HG02759 (cell line): ENCODE results near the gene PCNT.
"Not testable (repeated sequence)": the region's sequence is repeated elsewhere in the genome, so short reads cannot be mapped to it uniquely, and the experiment has no call there.

Source experiments
- ATAC-seq: cut with Tn5 transposase; IDR thresholded peaks from one replicate; pipeline ENCODE4 v1.9.1; 2021; ENCODE audit warnings: mild to moderate bottlenecking, moderate library complexity; ENCODE audit not compliant: unreplicated experiment

Gene PCNT

DNA sequence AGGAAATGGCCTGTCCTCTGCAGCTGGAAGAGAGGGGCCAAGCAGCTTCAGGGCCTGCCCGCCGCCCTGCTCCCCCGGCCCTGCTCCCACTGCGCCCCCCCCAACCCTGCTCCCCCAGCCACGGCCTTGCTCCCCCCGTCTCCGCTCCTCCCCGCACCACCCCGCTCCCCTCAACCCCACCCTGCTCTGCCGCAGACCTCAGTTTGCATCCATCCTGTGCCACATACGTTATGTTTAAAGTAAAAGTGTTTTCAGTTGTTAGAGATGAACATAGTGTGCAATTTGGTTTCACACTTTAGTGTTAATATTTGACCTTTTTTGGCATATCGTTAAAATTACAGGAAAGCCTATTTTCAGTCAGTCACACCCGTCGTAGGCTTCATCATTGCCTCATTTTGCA lies 100.7 kb downstream of the PCNT start:
- no peak for ATAC-seq

DNA sequence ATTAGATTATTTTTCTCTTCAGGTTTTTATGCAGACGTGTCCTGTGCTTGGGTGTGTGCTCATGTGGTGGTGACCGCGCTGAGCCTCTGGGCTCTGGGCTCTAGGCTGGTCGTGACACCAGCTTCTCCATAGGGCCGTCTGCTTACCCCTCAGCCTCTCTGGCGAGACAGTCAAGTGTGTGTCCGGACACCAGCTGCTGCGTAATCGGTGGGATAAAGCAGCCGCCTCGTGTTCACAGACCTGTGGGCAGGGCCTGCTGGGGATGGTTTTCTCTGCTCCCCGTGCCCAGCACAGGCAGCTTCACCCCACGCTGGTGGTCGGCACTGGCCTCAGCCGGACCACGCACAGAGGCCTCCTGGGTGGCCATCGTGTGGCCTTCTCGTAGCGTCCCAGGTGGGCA lies 101.1 kb downstream of the PCNT start:
- no peak for ATAC-seq

DNA sequence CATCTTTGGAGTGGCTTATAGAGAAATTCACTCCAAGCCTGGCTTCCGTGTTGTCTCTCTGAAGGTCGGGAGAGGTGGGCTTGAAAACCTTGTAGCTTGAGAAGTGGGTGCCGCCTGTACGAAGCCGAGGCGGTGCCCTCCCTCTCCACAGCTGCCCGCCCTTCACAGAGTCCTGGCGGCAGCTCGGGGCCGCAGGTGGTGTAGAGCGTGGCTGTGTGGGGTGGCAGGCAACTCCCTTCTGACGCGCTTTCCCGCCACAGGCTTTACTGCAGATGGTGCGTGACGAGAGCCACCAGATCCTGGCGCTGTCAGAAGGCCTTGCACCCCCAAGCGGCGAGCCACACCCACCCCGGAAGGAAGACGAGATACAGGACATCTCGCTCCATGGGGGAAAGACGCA lies 101.6 kb downstream of the PCNT start:
- no peak for ATAC-seq

DNA sequence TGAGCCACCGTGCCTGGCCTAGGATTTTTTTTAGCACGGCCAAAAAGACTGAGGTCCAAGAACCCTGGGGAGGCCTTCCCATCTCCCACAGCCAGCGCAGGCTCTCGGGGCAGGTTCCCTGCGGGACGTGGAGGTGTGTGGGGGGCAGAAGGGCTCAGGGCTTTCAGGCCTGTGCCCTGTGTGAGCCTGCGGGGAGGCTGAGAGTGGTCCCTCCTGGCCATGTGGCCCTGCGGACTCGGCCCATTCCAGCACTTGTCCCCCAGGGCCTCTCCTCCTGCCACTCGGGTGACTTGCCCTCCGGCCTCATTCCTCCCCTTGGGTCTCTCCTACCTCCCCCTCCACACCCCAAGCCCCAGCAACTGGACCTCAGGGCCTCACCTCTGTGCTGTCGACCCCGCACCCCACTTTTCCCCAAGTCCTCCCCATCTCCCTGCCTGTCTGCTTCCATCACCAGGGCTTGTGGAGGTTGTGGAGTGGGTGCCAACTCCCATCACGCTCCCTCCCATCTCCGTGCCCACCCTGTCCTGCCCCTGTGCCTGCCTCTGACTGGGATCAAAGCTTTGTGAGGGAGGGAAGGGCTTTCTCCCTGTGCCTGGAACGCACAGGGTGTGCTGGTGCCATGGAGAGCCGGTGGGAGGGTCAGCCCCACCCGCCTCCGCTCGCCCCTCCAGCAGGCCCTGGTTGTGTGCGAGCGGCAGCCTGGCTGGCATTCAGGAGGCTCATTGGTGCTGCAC lies 102.5 kb downstream of the PCNT start:
- ATAC-seq, result no peak

DNA sequence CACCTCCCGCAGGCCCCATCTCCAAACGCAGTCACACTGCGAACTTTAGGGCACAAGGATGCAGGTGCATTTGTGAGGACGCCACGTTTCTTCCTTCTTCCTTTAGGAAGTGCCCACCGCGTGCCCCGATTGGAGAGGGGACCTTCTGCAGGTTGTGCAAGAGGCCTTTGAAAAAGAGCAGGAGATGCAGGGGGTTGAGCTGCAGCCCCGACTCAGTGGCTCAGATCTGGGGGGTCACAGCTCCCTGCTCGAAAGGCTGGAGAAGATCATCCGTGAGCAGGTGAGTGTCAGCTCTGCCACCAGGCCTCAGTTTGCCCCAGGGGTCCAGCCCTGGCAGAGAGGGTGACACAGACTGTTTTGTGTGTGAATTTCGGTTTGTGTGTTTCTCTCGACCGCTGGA lies 103.6 kb downstream of the PCNT start:
- ATAC-seq, result no peak

DNA sequence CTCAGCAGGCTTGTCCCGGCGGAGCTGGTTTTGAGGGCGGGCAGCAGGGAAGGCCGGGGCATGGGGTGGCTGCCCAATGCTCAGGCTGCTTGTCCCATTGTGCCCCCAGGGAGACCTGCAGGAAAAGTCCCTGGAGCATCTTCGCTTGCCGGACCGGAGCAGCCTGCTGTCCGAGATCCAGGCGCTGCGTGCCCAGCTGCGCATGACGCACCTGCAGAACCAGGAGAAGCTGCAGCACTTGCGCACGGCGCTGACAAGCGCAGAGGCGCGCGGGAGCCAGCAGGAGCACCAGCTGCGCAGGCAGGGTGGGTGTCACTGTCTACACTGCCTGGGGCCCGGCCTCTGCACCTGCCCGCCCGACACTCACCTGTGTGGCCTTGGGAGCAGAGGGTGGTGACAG lies 104.3 kb downstream of the PCNT start:
- no peak for ATAC-seq

DNA sequence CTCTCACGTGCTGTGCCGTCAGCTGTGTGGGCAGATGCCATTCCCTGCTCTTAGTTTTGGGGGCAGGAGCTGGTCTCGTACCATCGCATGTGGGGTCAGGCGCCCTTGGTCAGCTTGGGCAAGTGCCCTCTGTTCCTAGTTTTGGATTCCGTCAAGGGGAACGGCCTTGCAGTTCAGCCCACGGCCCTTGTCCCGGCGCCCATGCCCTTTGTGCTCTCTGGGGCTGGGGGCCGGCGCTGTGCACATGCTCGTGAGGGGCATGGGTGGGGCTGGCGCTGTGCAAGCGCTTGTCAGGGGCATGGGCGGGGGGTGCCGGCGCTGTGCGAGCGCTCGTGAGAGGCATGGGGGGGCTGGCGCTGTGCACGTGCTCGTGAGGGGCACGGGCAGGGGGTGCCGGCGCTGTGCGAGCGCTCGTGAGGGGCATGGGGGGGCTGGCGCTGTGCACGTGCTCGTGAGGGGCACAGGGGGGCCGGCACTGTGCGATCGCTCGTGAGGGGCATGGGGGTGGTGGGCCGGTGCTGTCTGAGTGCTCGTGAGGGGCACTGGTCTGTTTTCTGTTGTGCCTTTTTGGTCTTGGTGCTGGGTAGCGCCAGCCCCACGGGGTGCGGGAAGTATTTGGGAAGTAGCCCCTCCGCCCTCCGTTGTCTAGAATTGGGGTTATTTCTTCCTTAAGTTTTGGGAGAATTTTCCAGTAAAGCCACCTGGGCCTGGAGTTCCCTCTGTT lies 105.2 kb downstream of the PCNT start:
- ATAC-seq, result no peak

DNA sequence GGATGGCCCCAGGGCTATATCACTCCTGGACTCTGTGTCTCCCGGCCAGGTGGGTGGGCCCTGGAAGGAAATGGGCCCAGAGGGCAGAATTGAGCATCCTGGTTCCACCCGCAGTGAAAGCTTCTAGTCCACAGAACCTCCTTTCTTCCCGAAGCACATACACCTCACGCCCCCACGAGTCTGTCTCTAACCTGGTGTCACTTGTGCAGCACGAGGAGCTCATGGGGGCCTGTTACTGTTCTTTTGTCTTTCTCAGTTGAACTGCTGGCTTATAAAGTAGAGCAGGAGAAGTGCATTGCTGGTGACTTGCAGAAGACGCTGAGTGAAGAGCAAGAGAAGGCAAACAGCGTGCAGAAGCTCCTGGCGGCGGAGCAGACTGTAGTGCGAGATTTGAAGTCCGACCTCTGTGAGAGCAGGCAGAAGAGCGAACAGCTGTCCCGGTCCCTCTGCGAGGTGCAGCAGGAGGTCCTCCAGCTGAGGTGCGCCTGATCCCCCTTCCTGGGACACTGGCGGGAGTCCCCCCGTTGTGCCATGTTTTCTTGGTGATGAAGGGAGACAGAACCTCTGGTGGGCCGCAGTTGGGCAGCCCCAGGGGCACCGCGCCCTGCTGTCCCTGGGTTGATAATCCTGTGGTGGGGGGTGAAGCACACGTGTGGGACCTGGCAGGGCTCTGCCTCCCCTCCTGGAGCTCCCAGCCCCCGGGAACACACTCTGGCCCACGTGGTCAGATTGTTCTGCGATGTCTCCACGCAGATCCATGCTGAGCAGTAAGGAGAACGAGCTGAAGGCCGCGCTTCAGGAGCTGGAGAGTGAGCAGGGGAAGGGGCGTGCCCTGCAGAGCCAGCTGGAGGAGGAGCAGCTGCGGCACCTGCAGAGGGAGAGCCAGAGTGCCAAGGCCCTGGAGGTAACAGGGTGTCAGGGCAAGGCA lies 106.1 kb downstream of the PCNT start:
- no peak for ATAC-seq

DNA sequence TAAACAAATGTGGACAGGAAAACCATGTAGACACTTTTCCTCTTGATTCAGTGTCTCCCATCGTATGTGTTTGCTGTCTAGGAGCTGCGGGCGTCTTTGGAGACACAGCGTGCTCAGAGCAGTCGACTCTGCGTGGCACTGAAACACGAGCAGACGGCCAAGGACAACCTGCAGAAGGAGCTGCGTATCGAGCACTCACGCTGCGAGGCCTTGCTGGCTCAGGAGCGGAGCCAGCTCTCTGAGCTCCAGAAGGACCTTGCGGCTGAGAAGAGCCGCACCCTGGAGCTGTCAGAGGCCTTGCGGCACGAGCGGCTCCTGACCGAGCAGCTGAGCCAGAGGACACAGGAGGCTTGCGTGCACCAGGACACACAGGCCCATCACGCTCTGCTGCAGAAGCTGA lies 107.5 kb downstream of the PCNT start:
- ATAC-seq, result no peak

DNA sequence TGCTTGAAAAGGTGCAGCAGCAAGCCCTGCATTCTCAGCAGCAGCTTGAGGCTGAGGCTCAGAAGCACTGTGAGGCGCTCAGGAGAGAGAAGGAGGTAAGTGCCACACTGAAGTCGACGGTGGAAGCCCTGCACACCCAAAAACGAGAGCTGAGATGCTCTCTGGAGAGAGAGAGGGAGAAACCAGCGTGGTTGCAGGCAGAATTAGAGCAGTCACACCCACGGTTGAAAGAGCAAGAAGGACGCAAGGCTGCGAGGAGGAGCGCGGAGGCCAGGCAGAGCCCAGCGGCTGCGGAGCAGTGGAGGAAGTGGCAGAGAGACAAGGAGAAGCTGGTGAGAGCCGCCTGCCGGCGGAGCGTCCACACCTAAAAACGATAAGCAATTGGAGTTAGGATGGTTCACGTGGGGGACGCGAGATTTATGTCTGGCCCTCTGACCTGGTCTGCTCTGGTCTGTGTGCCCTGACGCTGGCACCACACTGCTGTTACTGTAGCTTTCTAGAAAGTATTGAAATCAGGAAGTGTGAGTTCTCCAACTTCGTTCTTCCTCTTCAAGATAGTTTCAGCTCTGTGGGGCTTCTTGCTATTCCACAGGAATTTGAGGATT lies 108.0 kb downstream of the PCNT start:
- no peak for ATAC-seq

DNA sequence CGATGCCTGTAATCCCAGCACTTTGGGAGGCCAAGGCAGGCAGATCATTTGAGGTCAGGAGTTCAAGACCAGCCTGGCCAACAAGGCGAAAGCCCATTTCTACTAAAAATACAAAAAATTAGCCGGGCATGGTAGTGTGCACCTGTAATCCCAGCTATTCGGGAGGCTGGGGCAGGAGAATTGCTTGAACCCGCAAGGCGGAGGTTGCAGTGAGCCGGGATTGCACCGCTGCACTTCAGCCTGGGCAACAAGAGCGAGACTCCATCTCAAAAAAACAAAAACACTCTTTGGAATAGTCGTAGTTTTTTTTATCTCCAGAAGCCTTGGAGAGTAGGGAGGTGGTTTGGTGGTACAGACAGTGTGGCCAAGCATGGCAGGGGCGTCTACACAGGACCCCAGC lies 109.2 kb downstream of the PCNT start:
- ATAC-seq, result not testable (repeated sequence)

DNA sequence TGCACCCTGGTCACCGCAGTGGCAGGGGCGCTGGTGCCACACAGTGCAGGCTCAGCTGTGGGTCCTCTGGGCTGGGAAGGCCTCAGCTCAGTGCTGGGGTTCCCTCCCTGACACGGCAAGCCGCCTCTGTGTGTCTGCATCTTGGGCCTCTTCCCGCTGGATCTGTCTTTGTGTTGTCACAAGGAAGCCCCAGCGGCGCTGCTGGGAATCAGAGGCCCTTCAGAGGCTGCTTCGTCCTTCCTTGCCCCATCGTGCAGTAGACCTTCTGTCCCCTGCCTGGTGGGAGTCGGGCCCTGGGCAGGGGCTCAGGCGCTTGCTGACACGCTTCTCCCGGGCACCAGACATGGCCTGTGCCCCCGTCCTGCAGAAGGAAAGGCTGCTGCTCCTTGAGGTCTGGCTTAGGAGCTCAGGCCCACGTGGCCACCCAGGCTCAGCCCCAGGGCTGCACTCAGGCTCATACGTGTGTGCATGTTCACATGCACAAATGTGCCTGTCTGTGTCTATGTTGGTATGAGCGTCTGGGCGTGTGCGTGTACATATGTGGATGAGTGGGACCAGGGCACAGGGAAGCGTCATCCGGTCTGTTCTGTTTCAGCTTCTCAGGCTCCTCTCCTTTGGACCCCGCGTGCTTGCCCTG lies 110.5 kb downstream of the PCNT start:
- no peak for ATAC-seq

DNA sequence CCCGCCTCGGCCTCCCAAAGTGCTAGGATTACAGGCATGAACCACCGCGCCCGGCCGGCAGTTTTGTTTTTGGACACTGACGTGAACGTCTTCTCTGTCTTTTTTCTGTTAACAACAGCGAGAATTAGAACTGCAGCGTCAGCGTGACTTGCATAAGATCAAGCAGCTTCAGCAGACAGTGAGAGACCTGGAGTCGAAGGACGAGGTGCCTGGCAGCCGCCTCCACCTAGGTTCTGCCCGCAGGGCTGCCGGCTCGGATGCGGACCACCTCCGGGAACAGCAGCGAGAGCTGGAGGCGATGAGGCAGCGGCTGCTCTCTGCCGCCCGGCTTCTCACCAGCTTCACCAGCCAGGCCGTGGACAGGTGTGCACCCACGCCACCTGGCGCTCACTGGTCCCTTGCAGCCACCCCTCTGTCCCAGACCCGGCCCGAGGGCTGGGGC lies 111.9 kb downstream of the PCNT start:
- ATAC-seq, result no peak

DNA sequence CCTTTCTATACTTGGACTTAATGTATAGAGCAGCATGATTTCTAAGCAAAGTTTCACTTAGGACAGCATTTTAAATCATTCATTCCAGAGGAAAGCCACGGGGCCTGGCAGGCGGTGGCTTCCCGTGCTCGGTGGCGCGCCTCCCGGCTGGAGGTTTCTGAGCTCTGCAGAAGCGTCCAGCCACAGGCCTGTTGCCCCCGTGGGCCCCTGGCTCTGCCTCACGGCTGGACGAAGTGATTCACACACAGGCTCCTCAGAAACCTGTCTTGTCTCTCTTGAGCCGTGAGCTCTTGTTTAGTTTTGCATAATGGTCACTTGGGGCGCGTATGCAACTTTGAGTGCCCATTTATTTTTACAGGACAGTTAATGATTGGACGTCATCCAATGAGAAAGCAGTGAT lies 112.7 kb downstream of the PCNT start:
- no peak for ATAC-seq

DNA sequence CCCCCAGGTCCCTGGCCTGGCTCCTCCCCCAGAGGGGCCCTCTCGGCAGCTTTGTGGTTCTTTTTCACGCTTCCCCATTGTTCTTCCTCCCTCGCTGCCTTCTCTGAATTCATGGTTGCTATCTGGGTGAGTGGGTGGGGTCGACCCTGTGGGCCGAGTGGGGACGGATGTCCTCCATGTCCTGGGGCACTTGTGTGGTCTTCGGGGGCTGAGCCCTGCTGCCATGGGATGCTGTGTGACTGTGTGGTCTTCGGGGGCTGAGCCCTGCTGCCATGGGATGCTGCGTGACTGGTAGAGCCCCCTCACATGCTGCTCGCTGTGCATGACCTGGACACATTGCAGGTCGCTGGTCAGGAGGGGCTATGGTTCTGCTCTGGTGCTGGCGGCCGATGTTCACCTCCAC lies 113.1 kb downstream of the PCNT start:
- ATAC-seq, result no peak

DNA sequence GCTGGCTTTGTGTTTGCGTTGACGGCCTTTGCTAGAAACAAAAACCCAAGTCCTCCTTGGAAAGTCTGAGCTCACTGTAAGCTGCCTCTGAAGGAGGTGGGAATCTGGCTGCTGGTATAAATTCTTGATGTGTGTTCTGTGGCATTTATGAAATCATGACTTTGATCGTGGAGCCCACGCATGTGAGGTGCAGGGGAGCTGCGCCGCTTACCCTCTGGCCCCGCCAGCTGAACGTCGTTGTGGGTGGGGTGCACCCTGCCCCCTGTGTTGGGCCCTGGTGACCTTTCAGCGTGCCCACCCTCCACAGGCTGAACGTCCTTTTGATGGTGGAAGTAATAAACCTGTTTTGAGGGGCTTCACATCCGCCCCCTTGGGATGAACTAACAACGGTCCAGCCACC lies 113.6 kb downstream of the PCNT start:
- no peak for ATAC-seq

DNA sequence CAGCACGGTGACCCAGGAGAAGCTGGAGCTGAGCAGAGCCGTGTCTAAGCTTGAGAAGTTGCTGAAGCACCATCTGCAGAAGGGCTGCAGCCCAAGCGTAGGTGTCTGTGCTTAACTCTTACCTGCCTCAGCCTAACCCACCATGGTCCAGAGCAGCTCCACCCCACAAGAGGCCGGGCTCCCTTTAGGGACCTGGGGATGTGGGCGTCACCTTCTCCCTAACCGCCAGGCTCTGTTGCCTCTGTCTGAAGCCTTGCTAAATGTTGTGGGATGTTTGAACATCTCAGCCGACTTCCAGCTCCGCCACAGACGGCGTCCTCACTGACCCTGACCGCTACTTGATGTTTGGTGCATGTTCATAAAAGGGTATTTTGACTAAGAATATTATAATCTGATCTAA lies 114.3 kb downstream of the PCNT start:
- no peak for ATAC-seq

DNA sequence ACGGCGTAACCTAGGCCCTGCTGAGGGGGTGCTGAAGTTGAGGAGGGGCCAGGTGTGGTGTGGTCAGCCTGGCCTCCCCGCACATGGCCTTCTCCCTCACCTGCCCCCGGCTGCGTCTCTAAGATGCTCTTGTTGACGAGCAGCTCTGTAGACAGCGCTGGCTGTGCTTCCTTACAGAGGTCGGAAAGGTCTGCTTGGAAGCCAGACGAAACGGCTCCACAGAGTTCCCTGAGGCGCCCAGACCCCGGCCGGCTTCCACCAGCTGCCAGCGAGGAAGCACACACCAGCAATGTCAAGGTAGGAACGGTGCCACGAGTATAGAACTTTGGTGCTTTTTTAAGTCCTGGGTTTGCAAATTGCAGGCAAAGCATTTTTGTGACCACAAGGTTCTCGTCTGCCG lies 116.0 kb downstream of the PCNT start:
- no peak for ATAC-seq

DNA sequence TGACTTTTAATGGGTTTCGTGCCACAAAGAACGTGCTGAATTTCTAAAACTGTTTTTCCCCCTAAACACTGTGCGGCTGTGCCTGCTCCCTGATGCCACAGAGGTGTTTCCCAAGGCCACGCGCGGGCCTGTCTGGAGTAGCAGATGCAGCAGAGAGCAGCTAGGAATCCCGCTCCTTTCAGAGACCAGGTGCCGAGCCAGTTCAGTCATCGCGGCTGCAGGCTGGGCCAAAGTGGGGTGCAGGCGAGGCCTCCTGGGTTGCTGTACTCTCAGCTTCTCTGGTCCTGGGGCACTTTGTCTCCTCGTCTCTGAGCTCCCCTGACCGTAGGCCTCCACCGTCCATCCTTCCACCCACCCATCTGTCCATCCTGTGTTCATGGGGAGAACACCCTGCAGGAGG lies 117.4 kb downstream of the PCNT start:
- no peak for ATAC-seq

DNA sequence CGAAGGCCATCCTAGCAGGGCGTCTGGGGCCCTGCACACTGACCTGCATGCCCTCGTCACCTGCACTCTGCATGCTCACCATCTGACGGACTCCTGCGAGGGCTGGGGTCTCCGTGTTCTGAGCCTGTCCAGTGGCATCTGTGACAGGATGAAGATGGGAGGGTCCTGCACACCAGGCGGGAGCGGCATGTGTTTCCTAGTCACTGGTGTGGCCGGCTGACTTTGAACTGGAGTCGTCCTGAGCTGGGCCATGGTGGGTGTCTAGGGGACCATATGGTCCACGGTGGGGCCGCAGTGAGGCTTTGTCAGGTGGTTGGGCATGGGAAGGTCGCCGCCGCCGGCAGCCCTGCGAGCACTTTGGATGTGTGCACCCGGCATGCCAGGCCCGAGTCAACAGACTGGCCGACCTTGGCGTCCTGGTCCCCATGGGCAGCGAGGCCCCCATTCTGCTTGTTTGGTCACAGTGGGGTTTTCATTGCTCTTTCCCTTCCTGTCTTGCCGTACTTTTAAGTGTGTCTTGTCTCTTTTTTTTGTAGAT lies 118.1 kb downstream of the PCNT start:
- no peak for ATAC-seq
